H9 (cell line): ENCODE measurements around the gene ZFYVE27. TPM values are rescaled to one million over a fixed set of nuclear protein-coding genes. Genes with fewer than 3 reads are reported as not detected.

Experiments used
- DNase-seq: peaks from one replicate; pipeline ENCODE4 v3.0.0-alpha.2; 2017
- H2AFZ ChIP-seq: one replicate; pipeline ENCODE4 v1.6.1; 2013; ENCODE audit warnings: mild to moderate bottlenecking, low read length, control low read depth, moderate library complexity
- H2AK5ac ChIP-seq: 2 replicates; pipeline ENCODE4 v1.6.1; 2013; ENCODE audit warnings: low read length, control low read depth, mixed read lengths; ENCODE audit not compliant: insufficient read length
- H2BK120ac ChIP-seq: one replicate; pipeline ENCODE4 v1.6.1; 2013; ENCODE audit warnings: low read depth, mild to moderate bottlenecking, low read length, control low read depth, inconsistent platforms; ENCODE audit not compliant: poor library complexity, severe bottlenecking
- H2BK12ac ChIP-seq: 2 replicates; pipeline ENCODE4 v1.6.1; 2013; ENCODE audit warnings: low read length, control low read depth, mixed read lengths, low read depth; ENCODE audit not compliant: insufficient read length
- H2BK15ac ChIP-seq: 2 replicates; pipeline ENCODE4 v1.6.1; 2013; ENCODE audit warnings: low read depth, low read length, control low read depth
- H2BK20ac ChIP-seq: one replicate; pipeline ENCODE4 v1.6.1; 2013; ENCODE audit warnings: low read depth, mild to moderate bottlenecking, low read length, control low read depth, inconsistent platforms; ENCODE audit not compliant: poor library complexity, severe bottlenecking
- H2BK5ac ChIP-seq: 2 replicates; pipeline ENCODE4 v1.6.1; 2013; ENCODE audit warnings: low read length, control low read depth, mixed read lengths; ENCODE audit not compliant: insufficient read length
- H3K14ac ChIP-seq: 2 replicates; pipeline ENCODE4 v1.6.1; 2013; ENCODE audit warnings: low read length, control low read depth; ENCODE audit not compliant: insufficient read depth
- H3K18ac ChIP-seq: 2 replicates; pipeline ENCODE4 v1.6.1; 2013; ENCODE audit warnings: low read depth, mild to moderate bottlenecking, mixed read lengths, low read length, control low read depth; ENCODE audit not compliant: insufficient read length
- H3K23ac ChIP-seq: 2 replicates; pipeline ENCODE4 v1.6.1; 2013; ENCODE audit warnings: low read length, control low read depth, mixed read lengths, low read depth; ENCODE audit not compliant: insufficient read length
- H3K23me2 ChIP-seq: 2 replicates; pipeline ENCODE4 v1.6.1; 2013; ENCODE audit warnings: low read depth, mild to moderate bottlenecking, mixed read lengths, low read length, control low read depth; ENCODE audit not compliant: insufficient read length, poor library complexity, severe bottlenecking
- H3K27ac ChIP-seq: 2 replicates; pipeline ENCODE4 v1.5.1; 2013; ENCODE audit warnings: low read length, control low read depth, mixed read lengths, low read depth; ENCODE audit not compliant: insufficient read length
- H3K27me3 ChIP-seq: 2 replicates; pipeline ENCODE4 v1.6.1; 2013; ENCODE audit warnings: low read length, control low read depth, inconsistent platforms; ENCODE audit not compliant: insufficient read depth
- H3K4ac ChIP-seq: 2 replicates; pipeline ENCODE4 v1.6.1; 2013; ENCODE audit warnings: low read depth, mild to moderate bottlenecking, control low read depth, inconsistent platforms, low read length, moderate library complexity
- H3K4me1 ChIP-seq: 2 replicates; pipeline ENCODE4 v1.6.1; 2013; ENCODE audit warnings: low read length, control low read depth, inconsistent platforms; ENCODE audit not compliant: insufficient read depth
- H3K4me2 ChIP-seq: 2 replicates; pipeline ENCODE4 v1.6.1; 2013; ENCODE audit warnings: low read length, control low read depth, mixed read lengths; ENCODE audit not compliant: insufficient read length, insufficient read depth
- H3K56ac ChIP-seq: 2 replicates; pipeline ENCODE4 v1.6.1; 2013; ENCODE audit warnings: low read depth, mild to moderate bottlenecking, mixed read lengths, low read length, control low read depth; ENCODE audit not compliant: insufficient read length
- H3K79me1 ChIP-seq: 2 replicates; pipeline ENCODE4 v1.6.1; 2013; ENCODE audit warnings: low read depth, mild to moderate bottlenecking, moderate library complexity, low read length, control low read depth, inconsistent platforms; ENCODE audit not compliant: insufficient read depth, poor library complexity, severe bottlenecking
- H3K79me2 ChIP-seq: 2 replicates; pipeline ENCODE4 v1.6.1; 2013; ENCODE audit warnings: low read length, control low read depth, inconsistent platforms; ENCODE audit not compliant: insufficient read depth
- H3K9ac ChIP-seq: 2 replicates; pipeline ENCODE4 v1.6.1; 2013; ENCODE audit warnings: low read length, control low read depth, mixed read lengths; ENCODE audit not compliant: insufficient read length; ENCODE audit errors: extremely low read depth
- H3K9me3 ChIP-seq: one replicate; pipeline ENCODE4 v1.6.1; 2013; ENCODE audit warnings: low read depth, low read length, inconsistent platforms; ENCODE audit not compliant: control insufficient read depth
- H3T11ph ChIP-seq: one replicate; pipeline ENCODE4 v1.6.1; 2013; ENCODE audit warnings: mild to moderate bottlenecking, low read length, control low read depth, inconsistent platforms
- H4K20me1 ChIP-seq: one replicate; pipeline ENCODE4 v1.6.1; 2013; ENCODE audit not compliant: control insufficient read depth, insufficient read length, insufficient read depth
- H4K5ac ChIP-seq: 2 replicates; pipeline ENCODE4 v1.6.1; 2013; ENCODE audit warnings: low read depth, mild to moderate bottlenecking, mixed read lengths, low read length, control low read depth; ENCODE audit not compliant: insufficient read length
- H4K8ac ChIP-seq: replicated peaks from 2 replicates; pipeline ENCODE4 v1.6.1; 2013; ENCODE audit warnings: low read length, control low read depth, mixed read lengths, low read depth; ENCODE audit not compliant: insufficient read length
- H4K91ac ChIP-seq: 2 replicates; pipeline ENCODE4 v1.6.1; 2013; ENCODE audit warnings: low read depth, mild to moderate bottlenecking, moderate library complexity, mixed read lengths, low read length, control low read depth; ENCODE audit not compliant: insufficient read length
- H3K27ac Mint-ChIP-seq, 3 experiments: 2 replicates in 2 of 3; 3 replicates in 1 of 3; pipeline ENCODE4 v1.8.0; 2020 to 2021; ENCODE audit warnings: mixed read lengths in 3 of 3, mild to moderate bottlenecking in 1 of 3, moderate library complexity in 1 of 3
- H3K27me3 Mint-ChIP-seq: 2 replicates; pipeline ENCODE4 v1.8.0; 2021; ENCODE audit warnings: low read depth, mild to moderate bottlenecking, moderate library complexity, mixed read lengths
- H3K36me3 Mint-ChIP-seq, 3 experiments: 2 replicates in 2 of 3; 3 replicates in 1 of 3; pipeline ENCODE4 v1.8.0; 2020 to 2021; ENCODE audit warnings: low read depth in 3 of 3, mixed read lengths in 3 of 3; ENCODE audit not compliant: insufficient read depth in 1 of 3
- H3K4me1 Mint-ChIP-seq, 2 experiments: 2 replicates each; pipeline ENCODE4 v1.8.0; 2020; ENCODE audit warnings: mixed read lengths in 2 of 2
- H3K4me3 Mint-ChIP-seq, 2 experiments: 2 replicates in 1 of 2; 3 replicates in 1 of 2; pipeline ENCODE4 v1.8.0; 2020 to 2021; ENCODE audit warnings: mild to moderate bottlenecking in 2 of 2, mixed read lengths in 2 of 2, moderate library complexity in 1 of 2
- H3K9me3 Mint-ChIP-seq, 2 experiments: 2 replicates in 1 of 2; 3 replicates in 1 of 2; pipeline ENCODE4 v1.8.0; 2020; ENCODE audit warnings: mild to moderate bottlenecking in 2 of 2, mixed read lengths in 2 of 2, moderate library complexity in 1 of 2
- WGBS: extraction: QIAGEN DNeasy Blood & Tissue Kit; methylation state at CpG from one replicate; pipeline ENCODE4 v1.1.7; 2013; ENCODE audit warnings: missing lambda C conversion rate, low lambda C conversion rate, mixed read lengths; ENCODE audit not compliant: insufficient read length; ENCODE audit errors: extremely low coverage; 5-methylcytosine and 5-hydroxymethylcytosine counted together
- total RNA-seq: library from RNA; stranded (reverse); gene quantifications from 2 replicates; pipeline ENCODE4 v1.2.1, GENCODE V29; 2021
- TF ChIP-seq, protein P1 (sequence below): fragments of 200-600 bp; sonication (generic); conservative IDR thresholded peaks from 3 replicates; pipeline ENCODE4 v1.8.0; 2021; ENCODE audit warnings: antibody characterized with exemption, mild to moderate bottlenecking

The ZFYVE27 gene
- total RNA-seq, 1 experiment from 2014 or later, result 33.2 TPM

DNA sequence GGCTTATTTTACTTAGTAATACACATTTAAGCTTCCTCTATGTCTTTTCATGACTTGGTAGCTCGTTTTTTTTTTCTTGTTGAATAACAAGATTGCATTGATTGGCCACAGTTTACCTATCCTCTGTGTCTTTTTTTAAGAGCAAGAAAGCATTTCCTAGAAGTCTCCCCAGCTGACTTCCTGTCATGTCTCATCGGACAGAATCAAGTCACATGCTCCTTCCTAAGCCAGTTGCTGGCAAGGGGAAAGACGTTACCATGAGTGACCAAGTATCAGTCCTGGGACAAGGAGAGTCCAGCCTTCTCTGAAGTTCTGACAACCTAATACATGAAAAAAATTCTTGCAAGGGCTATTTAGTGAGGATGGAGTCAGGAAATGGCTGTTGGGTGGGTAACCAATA lies 59.7 kb downstream of the ZFYVE27 start:
- WGBS, result no CpG with 5 or more reads among the region's 3 CpGs
- no peak overlapping the region for H4K8ac ChIP-seq
- no peaks in the 10 kb centered on the region; a peak in 1 of 7 replicates for H3K36me3 Mint-ChIP-seq

More for the DNA sequence above, 59.7 kb downstream of the ZFYVE27 start:
- peaks cover 19% of the 10 kb centered on the region for H3K27me3 Mint-ChIP-seq
- no peaks in the 10 kb centered on the region for H3K79me1 ChIP-seq
- no peaks in the 10 kb centered on the region for H3K79me2 ChIP-seq
- H3K4me1 Mint-ChIP-seq, result peaks cover 6% of the 10 kb centered on the region in 2 experiments; a peak in 2 of 4 replicates
- no peak overlapping the region for H3K14ac ChIP-seq
- no peak overlapping the region for H3K4me2 ChIP-seq
- H2BK120ac ChIP-seq, result no peak overlapping the region
- H2AFZ ChIP-seq, result no peak overlapping the region
- peak overlapping the region in 1 of 3 experiments; percentile 48; a peak in 2 of 7 replicates for H3K27ac Mint-ChIP-seq
- H3K18ac ChIP-seq, result no peak overlapping the region
- no peak overlapping the region for H4K5ac ChIP-seq
- H3K27me3 ChIP-seq, result no peaks in the 10 kb centered on the region
- no peaks in the 10 kb centered on the region for H3K9me3 ChIP-seq
- TF ChIP-seq, protein P1, sequence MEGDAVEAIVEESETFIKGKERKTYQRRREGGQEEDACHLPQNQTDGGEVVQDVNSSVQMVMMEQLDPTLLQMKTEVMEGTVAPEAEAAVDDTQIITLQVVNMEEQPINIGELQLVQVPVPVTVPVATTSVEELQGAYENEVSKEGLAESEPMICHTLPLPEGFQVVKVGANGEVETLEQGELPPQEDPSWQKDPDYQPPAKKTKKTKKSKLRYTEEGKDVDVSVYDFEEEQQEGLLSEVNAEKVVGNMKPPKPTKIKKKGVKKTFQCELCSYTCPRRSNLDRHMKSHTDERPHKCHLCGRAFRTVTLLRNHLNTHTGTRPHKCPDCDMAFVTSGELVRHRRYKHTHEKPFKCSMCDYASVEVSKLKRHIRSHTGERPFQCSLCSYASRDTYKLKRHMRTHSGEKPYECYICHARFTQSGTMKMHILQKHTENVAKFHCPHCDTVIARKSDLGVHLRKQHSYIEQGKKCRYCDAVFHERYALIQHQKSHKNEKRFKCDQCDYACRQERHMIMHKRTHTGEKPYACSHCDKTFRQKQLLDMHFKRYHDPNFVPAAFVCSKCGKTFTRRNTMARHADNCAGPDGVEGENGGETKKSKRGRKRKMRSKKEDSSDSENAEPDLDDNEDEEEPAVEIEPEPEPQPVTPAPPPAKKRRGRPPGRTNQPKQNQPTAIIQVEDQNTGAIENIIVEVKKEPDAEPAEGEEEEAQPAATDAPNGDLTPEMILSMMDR, result no peak
- H2AK5ac ChIP-seq, result no peak overlapping the region
- no peak overlapping the region for H2BK15ac ChIP-seq
- H3T11ph ChIP-seq, result no peak overlapping the region
- peaks cover 8 to 12% of the 10 kb centered on the region in 2 experiments for H3K9me3 Mint-ChIP-seq
- DNase-seq, result no peak
- no peaks in the 10 kb centered on the region for H4K20me1 ChIP-seq
- H3K23ac ChIP-seq, result no peak overlapping the region
- H3K56ac ChIP-seq, result no peak overlapping the region
- no peaks in the 10 kb centered on the region for H3K4me1 ChIP-seq
- no peak overlapping the region for H2BK12ac ChIP-seq
- H4K91ac ChIP-seq, result no peak overlapping the region
- H3K27ac ChIP-seq, result no peak overlapping the region
- no peak overlapping the region for H3K9ac ChIP-seq
- H3K4ac ChIP-seq, result no peak overlapping the region
- no peaks in the 10 kb centered on the region for H3K23me2 ChIP-seq
- H3K4me3 Mint-ChIP-seq, result no peak overlapping the region
- H2BK5ac ChIP-seq, result no peak overlapping the region
- H2BK20ac ChIP-seq, result no peak overlapping the region
